HG03575 (cell line): ENCODE results near the gene ACAA2.

ENCODE experiments used
- ATAC-seq: cut with Tn5 transposase; IDR thresholded peaks from one replicate; pipeline ENCODE4 v1.9.1; 2021; ENCODE audit not compliant: unreplicated experiment, insufficient number of reproducible peaks, low FRiP score; ENCODE audit errors: extremely low read depth

The ACAA2 gene

DNA sequence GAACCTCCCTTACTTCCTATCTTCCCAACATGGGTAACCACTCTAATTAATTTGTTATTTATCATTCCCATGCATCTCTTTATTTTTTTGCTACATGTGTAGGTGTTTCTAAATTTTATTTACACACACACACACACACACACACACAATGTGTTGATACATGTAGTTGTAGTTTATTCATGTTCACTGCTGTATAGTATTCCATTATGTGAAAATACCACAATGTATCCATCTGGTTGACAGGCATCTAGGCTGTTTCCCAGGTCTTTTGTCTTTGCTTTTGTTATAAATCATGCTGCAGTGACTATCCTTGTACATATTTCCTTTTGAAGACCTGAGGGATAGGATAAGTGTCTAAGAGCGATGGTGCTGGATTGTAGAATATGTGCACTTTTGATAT is 59.7 kb downstream of the ACAA2 start:
- ATAC-seq = no peak

DNA sequence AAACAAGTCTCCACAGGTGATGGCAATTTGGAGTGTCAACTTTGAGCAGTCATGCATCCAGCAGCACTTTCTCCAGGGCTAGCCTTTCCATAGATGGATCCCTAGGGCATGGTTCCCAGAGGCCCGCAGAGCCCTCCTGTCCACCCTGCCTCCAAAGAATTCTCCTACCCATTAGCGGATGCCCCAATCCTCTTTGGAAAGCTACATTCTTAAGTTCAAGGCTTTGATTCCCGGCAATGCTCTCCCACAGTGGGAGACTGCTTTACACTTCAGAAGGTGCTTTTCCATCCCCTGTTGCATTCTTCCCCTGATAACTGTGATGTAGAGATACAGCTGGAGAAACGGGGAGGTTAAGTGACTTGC is 61.3 kb downstream of the ACAA2 start:
- no peak for ATAC-seq

DNA sequence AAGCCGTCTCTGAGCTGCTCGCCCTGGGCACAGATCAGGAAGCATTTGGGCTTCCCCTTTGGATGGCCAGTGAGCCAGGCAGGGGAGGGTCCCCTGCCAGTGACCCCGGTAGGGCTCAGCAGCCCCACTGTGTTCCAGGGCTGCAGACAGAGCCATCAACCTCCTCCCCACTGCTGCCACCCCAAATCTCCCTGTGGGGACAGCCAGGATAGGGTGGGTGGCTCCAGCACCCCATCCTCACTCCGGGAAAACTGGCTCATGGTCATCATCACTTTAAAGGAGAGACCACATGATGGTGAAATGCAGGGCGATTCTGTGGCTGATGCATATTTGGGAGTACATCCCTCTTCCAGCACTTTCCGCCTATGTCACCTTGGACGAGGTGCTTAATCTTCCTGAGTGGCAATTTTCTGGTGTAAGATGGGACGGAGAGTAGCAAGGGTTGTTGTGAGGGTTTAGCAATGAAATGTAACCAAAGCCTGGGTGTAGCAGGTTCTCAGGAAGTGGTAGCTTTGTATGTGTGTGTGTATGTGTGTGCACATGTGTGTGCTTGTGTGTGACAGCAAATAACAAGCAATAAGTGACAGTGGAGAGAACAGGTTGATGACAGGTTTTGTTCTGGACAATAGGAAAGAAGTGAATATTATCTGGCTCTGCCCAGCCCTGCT is 61.8 kb downstream of the ACAA2 start:
- no peak for ATAC-seq

DNA sequence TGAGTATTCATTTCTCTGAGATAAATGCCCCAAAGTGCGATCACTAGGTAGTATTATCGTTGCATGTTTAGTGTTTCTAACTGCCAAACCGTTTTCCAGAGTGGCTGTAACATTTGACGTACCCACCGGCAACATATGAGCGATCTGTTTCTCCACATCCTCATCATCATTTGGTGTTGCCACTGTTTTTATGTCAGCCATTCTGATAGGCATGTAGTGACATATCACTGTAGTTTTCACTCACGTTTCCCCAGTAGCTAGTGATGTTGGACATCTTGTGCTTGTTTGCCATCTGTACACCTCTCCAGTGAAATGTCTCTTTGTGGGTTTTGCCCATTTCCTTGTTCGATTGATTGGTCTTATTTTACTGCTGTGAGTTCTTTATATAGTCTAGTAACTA is 63.8 kb downstream of the ACAA2 start:
- ATAC-seq = no peak

DNA sequence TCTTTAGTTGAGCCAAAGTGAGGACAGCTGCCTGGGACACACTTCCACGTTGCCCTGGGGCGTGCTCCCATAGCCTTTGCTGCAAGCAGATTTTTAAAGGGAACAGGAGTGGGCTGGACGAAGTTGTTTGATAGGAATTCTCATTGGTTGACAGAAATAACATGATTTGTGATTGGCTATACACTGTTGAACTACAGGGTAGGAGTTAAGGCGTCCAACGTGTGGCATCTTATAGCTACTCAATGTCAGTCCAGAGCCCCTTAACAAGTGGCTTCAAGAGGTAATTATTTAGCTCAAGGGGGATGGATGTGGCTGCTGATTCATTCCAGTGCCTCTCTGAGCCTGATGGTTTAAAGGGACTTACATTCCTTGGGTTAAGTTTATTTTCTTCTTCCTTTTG is 65.5 kb downstream of the ACAA2 start:
- no peak for ATAC-seq

DNA sequence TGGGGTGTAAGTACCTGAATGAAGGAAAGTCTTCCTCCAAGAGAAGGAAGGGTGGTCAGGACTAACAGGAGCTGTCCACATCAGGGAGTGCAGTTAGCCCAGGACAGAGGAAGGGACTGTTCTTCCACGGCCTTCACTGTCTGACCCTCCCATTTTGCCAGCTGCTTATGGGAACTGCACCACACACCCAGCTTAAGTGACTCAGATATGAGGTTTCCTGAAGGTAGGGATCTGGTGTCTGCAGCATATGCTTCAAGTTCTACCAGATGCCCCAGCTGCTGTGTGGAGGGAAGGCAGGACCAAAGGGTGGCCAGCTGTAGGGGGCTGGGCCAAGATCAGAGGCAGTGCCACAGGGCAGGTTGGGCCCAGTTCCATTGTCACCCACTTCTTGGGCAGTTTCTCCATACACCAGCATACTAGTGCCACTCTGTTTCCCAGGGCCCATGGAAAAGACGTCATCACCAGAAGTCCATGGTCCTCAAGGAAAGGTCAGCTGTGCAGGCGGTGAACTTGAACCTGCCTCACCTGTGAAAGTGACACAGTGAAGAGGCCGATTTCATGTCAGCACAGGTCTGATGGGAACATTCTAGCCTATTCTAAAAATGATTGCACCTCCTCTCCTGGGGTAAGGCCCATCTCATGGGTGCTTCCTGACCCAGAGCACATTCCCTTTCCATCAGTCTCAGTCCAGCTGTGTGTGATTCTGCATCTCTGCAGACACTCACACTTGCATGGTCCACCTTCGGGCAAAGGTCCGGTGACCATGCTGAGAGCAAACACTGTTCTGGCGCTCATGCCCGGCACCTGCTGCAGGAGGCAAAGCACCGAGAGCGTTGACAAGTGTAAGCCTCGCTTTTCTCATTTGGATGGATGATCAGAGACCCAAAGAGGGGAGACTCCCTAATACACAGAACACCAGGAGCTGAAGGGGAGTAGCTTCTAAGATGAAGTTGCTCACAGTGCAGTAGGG is 68.0 kb downstream of the ACAA2 start:
- ATAC-seq = no peak

DNA sequence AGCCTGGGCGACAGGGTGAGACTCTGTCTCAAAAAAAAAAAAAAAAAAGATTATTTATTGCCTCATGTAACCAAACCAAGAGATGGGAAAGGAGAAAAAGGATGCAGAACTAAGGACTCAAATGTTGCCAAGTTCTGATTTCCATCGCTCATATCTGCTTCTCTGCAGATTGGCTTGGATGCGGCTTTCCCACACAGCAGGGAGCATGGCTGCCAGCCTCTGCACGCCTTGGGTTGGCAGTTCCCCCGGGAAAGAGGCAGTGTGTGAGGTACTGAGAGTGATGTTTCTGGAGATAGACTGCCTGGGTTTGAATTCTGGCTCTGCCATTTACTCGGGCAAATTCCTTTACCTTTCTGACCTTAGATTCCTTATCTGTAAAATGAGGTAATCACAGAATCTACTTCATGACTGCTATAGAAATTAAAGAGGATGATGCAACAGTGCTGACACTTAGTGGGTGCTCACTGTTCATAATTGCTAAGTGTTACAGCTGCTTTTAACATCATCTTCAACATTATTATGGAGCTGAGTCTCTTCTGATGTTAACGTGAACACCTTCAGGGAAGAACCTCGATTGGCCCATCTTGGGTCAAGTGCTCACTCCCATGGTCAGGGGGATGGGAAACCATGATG is 68.8 kb downstream of the ACAA2 start:
- no peak for ATAC-seq

DNA sequence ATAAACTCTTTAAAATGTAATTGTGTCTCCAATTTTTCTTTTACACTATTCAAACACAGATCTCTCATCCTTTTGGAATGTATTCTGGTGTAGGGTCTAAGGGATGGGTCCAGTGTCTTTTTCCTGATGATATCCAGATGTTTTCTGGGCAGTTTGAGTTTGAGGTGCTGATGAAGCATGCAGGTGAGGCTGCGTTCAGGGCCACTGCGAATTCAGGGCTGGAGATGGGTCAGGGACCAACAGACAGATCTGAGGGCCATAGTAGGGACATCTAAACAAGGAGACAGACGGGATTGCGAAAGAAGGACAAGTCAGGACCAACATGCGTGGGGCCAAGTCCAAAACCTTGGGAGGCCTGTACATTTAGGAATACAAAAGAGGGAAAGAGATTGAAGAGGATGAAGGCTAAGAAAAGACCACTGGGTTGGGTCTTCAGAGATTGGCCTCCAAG is 70.2 kb downstream of the ACAA2 start:
- no peak for ATAC-seq

DNA sequence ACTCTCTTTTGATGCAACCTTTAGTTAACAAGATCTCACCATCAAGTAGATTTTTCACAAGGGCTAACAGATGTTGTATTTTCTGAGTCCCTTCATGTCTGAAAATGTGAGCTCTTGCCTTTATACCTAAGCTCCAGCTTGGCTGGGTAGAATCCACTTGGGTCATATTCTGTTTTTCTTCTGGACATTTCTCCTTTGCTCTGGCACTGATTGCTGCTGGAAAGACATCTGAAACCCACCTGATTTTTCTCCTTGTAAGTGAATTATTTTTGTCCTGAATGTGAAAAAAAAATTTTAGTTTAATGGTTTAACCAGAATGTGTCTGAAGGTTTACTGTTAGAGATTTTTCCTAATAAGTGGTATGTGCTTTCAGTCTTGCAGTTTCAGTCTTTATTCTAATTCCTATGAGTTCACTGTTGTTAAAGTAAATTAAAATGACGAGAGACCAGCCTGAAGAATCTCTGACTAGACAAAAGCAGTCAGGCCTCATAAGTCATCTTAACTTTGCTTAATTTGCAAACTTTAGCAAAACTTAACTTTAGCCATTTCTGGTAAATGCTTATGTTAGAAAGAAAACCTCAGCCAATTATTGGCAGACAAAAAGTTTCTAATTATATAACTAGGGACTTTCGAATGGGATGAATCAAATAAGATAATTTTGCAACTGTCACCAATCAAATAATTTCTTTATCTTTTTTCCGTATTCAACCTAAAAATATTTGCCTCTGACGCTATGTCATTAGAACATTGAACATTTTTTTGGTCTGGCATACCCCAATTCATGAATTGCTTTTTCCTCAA is 70.8 kb downstream of the ACAA2 start:
- ATAC-seq = no peak

DNA sequence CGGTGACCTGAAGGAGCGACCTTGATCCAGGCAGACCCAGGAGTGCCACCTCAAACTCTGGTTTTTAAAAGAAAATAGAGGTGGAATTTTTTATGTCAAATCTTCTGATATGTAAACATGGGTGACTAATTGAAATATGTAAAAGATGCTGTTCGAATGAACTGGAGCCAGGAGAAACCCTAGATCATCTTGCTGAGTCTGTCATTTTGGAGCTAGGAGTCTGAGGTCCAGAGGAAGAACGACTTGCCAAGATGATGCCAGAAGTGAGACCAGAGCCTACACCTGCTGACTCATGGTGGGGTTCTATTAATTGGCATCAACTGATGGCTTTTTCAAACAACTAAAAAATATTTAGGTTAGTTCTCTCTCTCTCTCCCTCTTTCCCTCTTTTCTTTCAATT is 74.1 kb downstream of the ACAA2 start:
- ATAC-seq = no peak

DNA sequence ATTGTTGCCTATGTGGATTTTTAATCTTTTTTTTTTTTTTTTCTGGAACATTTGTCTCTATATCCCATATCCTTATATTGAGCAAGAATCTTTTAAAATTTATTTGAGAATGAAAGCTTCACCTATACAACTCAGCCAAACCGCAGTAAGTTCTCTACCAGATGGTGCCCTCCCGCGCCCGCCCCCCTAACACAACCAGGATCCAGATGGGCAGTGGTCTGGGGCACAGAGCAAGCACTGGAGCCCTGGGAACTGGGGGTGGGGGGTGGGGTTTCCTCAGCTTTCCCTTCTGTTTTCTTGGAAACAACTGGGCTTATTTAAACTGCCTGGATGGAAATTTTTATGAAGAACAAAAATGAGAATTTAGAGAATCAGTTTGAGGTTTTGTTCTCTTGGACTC is 74.6 kb downstream of the ACAA2 start:
- ATAC-seq = no peak

DNA sequence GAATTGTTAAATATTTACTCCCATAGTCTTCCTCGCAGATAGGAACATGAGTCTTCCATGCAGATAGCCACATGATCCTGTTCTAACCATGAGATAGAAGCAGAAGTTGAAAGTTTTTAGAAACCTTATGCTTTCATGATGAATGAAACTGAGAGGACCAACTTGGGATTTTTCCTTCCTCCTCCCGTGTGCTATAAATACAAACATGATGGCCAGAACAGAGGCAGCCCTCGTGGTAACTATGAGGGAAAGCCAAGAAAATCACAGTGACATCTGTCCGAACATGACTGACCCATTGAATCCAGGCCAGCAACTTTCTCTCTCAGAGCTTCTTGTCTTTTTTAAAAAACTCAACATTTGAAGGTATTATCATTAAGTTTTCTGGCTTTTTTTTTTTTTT is 78.5 kb downstream of the ACAA2 start:
- no peak for ATAC-seq

DNA sequence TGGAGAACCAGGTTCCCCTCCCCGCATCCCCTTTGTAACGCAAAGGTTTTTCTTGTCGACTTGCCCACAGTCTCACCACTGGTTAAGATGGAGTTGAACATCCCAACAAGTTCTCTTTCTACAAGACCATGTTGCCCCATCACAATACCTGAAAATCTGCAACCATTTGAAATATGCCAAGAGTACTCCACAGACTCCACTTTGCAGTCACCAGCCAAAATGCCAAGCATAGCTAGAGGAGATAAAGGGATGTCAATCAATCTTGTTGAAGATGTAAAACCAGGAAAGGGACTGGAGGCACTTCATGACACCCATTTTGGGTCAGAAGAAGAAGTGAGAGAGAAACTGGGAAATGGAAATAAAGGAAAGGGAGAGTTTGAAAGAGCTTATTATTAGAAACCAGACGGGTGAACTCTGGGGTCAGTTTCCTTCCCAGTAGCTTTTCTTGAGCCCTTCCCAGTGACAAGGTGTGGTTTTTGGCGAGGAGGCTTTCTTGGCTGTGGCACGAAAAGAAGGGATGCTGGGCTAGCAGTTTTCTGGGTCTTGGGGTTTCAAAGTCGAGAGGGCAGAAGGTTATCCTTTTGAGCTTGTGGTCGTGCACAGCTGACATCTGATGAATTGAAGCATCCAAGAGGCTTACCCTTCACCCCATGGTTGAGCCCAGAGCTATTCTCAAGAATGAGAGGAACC is 79.3 kb downstream of the ACAA2 start:
- ATAC-seq = no peak

DNA sequence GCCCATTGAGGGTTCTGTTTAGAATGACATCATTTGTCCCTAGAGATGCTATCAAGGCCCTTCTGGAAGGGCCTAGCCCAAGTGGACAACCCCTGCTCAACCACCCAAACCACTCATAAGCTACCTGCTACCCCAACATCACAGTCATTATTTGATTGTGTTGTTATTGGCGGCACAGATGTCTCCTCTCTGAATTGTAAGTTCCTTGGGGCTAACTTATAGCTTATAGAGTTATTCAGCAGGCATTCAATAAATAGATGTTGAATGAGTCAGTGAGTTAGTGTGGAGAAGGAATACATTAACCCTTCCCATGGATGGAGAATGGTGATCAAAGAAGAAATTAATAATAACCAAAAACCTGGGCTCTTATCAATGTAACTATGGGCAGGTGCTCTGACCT is 80.0 kb downstream of the ACAA2 start:
- ATAC-seq = no peak
